Mesothelial cell of epicardium (in vitro differentiated cells): ENCODE results near the gene HDAC7. TPM values are rescaled to one million over a fixed set of nuclear protein-coding genes. Genes with fewer than 3 reads are reported as not detected.

Experiments
- DNase-seq, 2 experiments: peaks; one replicate each; pipeline ENCODE4 v3.0.0; 2021; ENCODE audit warnings: low spot score in 2 of 2; ENCODE audit not compliant: unreplicated experiment in 2 of 2
- H3K27ac Mint-ChIP-seq: 2 replicates; pipeline ENCODE4 v1.8.0; 2021; ENCODE audit warnings: mixed read lengths
- H3K27me3 Mint-ChIP-seq: 2 replicates; pipeline ENCODE4 v1.8.0; 2021; ENCODE audit warnings: low read depth, mixed read lengths
- H3K36me3 Mint-ChIP-seq: 2 replicates; pipeline ENCODE4 v1.8.0; 2021; ENCODE audit warnings: mixed read lengths
- H3K4me1 Mint-ChIP-seq: 2 replicates; pipeline ENCODE4 v1.8.0; 2021; ENCODE audit warnings: mixed read lengths
- H3K4me3 Mint-ChIP-seq: 2 replicates; pipeline ENCODE4 v1.8.0; 2021; ENCODE audit warnings: mild to moderate bottlenecking, moderate library complexity, mixed read lengths
- H3K9me3 Mint-ChIP-seq: 2 replicates; pipeline ENCODE4 v1.8.0; 2021; ENCODE audit warnings: mixed read lengths
- total RNA-seq: library from RNA; stranded (reverse); gene quantifications from 3 replicates; pipeline ENCODE4 v1.2.1, GENCODE V29; 2021
- TF ChIP-seq, protein P1 (sequence below): fragments of 200-600 bp; sonication (generic); IDR thresholded peaks from one replicate; pipeline ENCODE4 v1.5.0; 2021; ENCODE audit warnings: antibody characterized with exemption; ENCODE audit not compliant: unreplicated experiment

HDAC7 gene
- total RNA-seq, 1 donor from 2014 or later, result 132 TPM

DNA sequence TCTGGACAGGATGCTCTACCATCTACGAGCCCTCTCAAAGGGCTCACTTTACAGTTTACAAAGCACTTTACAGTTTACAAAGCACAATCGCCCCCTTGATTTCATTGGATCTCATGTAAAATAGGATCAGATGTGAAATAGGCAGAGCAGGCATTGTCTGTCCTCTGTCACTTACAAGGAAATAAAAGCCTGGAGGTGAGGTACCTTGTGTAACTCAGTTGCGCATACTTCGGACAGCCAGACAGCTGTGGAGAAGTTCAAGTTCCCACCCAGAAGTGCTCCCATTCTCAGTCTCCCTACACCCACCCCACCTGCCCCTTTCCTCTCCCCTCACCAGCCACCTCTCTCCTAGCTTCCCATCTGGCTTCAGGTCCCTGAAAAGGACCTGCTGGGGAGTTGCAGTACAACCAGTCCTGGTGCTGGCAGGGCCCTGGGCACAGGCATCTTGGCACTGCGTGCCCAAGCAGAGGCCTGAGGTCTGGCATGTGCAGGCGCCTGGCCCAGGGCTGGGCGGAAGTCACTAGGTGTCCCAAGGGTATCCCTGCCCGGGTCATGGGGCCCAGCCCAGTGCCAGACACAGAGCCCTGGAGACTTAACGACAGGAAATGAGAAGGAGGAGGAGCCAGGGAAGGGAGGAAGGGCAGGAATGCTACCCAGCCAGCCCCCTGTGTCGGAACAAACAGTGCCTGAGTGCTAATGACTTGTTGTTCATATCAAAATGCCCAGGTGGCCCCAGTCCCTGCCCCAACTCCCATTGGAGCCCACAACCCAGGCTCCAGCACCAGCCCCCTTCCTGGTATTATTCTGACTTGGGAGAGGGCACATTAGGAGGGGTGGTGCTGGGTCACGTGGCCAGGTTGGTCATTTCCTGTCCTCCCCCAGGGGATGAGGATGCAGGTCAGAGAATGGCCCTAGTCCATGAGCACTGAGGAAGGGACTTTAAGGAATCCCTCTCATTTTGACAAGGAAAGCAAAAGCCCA, 66.4 kb downstream of the HDAC7 start:
- no peak overlapping the region for H3K4me3 Mint-ChIP-seq
- H3K36me3 Mint-ChIP-seq, result peaks cover 4% of the 10 kb centered on the region
- H3K27ac Mint-ChIP-seq, result peak overlapping the region; percentile 91
- TF ChIP-seq, protein P1, sequence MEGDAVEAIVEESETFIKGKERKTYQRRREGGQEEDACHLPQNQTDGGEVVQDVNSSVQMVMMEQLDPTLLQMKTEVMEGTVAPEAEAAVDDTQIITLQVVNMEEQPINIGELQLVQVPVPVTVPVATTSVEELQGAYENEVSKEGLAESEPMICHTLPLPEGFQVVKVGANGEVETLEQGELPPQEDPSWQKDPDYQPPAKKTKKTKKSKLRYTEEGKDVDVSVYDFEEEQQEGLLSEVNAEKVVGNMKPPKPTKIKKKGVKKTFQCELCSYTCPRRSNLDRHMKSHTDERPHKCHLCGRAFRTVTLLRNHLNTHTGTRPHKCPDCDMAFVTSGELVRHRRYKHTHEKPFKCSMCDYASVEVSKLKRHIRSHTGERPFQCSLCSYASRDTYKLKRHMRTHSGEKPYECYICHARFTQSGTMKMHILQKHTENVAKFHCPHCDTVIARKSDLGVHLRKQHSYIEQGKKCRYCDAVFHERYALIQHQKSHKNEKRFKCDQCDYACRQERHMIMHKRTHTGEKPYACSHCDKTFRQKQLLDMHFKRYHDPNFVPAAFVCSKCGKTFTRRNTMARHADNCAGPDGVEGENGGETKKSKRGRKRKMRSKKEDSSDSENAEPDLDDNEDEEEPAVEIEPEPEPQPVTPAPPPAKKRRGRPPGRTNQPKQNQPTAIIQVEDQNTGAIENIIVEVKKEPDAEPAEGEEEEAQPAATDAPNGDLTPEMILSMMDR, result no peak
- no peak for DNase-seq
- H3K4me1 Mint-ChIP-seq, result peaks cover 52% of the 10 kb centered on the region
- H3K9me3 Mint-ChIP-seq, result no peaks in the 10 kb centered on the region
- H3K27me3 Mint-ChIP-seq, result no peaks in the 10 kb centered on the region

DNA sequence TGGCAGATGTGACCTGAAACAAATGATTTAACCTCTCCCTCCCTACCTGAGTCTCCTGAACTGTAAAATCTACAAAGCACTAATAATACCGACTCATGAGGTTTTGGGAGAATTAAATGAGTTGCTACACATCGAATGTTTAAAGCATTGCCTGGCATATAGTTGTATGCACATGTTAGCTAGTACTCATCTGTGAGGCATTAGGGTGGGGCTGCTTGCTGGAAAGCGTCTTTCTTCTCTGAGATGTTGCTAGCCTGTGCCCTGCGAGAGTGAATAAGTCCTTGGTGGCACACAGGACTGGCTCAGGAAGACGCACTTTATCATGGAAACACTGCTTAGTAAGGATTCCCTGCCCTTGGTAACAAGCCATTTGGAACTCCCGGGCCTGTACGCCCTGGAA, 67.2 kb downstream of the HDAC7 start:
- H3K27ac Mint-ChIP-seq, result peak overlapping the region; percentile 91
- TF ChIP-seq, protein P1, result no peak
- no peaks in the 10 kb centered on the region for H3K9me3 Mint-ChIP-seq
- peaks cover 4% of the 10 kb centered on the region for H3K36me3 Mint-ChIP-seq
- DNase-seq, result no peak
- H3K4me3 Mint-ChIP-seq, result no peak overlapping the region
- H3K27me3 Mint-ChIP-seq, result no peaks in the 10 kb centered on the region
- H3K4me1 Mint-ChIP-seq, result peaks cover 45% of the 10 kb centered on the region

DNA sequence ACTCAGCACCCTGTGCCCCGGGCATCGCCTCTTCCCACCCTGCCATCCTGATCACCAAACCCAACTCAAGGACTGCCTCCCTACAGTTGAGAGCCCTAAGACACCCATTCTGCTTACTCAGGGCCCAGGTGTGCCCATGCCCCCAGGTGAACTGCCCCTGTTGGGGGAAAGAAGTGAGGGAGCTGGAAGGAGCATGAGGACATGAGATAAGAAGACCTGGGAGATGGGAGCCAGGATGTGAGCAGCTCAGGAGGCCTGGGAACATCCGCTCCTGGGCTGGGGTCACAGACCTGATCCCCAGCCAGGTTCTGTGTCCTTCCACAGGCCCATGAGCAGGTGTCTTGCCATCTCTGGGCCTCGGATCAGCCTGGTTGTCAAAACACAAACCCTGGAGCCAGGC, 67.6 kb downstream of the HDAC7 start:
- no peaks in the 10 kb centered on the region for H3K9me3 Mint-ChIP-seq
- H3K27ac Mint-ChIP-seq, result no peak overlapping the region

DNA sequence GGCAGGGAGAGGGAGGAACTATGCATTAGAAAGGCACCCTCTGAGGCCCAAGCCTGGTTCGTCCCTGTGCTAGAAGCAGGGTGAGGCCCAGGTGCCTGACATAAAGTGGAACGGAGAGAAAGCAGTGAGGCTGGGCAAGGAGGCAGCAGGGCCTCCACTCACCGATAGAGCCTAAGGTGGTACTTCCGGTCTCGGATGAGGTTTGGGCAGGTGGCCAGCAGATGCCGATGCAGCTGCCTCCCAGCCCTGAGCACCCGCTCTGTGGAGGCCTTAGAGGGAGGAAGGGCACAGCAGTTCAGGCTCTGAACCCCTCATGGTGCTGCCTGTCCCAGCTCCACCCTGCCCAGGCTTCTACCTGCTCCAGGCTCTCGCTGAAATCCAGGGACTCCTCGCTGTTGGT, 68.1 kb downstream of the HDAC7 start:
- H3K27ac Mint-ChIP-seq, result no peak overlapping the region
- H3K4me3 Mint-ChIP-seq, result no peak overlapping the region
- TF ChIP-seq, protein P1, result no peak
- H3K4me1 Mint-ChIP-seq, result peaks cover 38% of the 10 kb centered on the region
- DNase-seq, result no peak
- H3K27me3 Mint-ChIP-seq, result no peaks in the 10 kb centered on the region
- H3K36me3 Mint-ChIP-seq, result peaks cover 4% of the 10 kb centered on the region
- H3K9me3 Mint-ChIP-seq, result no peaks in the 10 kb centered on the region

More for the DNA sequence above, 67.6 kb downstream of the HDAC7 start:
- H3K27me3 Mint-ChIP-seq, result no peaks in the 10 kb centered on the region
- peaks cover 4% of the 10 kb centered on the region for H3K36me3 Mint-ChIP-seq
- H3K4me3 Mint-ChIP-seq, result no peak overlapping the region
- H3K4me1 Mint-ChIP-seq, result peaks cover 41% of the 10 kb centered on the region
- DNase-seq, result no peak
- TF ChIP-seq, protein P1, result no peak

DNA sequence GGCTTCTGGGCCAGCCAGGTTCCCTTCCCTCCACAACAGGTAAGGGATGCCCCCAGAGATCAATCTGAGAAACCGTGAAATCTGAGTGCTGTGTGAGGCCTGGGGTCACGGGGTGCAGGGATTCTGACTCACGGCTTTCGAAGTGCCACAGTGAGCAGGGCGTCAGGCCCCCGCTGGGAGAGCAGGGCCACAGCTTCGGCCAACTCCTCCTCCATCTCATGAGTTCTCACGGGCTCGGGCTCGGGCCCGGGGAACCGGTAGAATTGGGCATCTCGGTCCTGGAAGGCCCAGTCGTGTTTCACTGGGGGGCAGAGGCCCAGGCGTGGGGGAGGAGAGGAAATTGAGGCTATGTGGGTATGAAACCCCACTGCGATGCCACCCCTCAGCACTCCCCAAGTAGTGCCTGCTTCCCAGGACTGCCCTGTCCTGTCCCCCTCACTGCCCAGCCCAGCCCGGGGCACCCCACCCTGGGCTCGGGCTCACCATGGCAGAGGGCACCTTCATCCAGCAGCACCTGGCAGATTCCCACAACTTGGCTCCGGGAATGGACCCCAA, 68.7 kb downstream of the HDAC7 start:
- TF ChIP-seq, protein P1, result no peak
- Mint-ChIP-seq H3K27me3 (no peaks in the 10 kb centered on the region), H3K4me1 (peaks cover 34% of the 10 kb centered on the region), H3K9me3 (no peaks in the 10 kb centered on the region), H3K27ac (no peak overlapping the region), H3K36me3 (peaks cover 4% of the 10 kb centered on the region), H3K4me3 (no peak overlapping the region)
- DNase-seq, result no peak
